HCT116 (cell line): ENCODE measurements around the gene IMPDH1. TPM values are rescaled to one million over a fixed set of nuclear protein-coding genes. Genes with fewer than 3 reads are reported as not detected.

Source experiments
- ATAC-seq: fragments of 200-7000 bp; cut with Tn5 transposase; 2 replicates; pipeline ENCODE4 v1.9.1; 2020; ENCODE audit warnings: mild to moderate bottlenecking, moderate library complexity
- BruUV-seq: library from RNA; stranded (reverse); fragments of 400-500 nt; replicated peaks from 2 replicates; lab custom pipeline; 2021; lab: Mats Ljungman, UMichigan
- CTCF ChIA-PET: fragments of 300-600 bp; sonication (Branson Sonifier 250); formaldehyde crosslinking; loops from one replicate; lab custom pipeline; 2021; ENCODE audit warnings: antibody characterized with exemption; lab: Charles Lee
- POLR2A ChIA-PET: fragments of 300-600, 350-600 bp; sonication (Branson Sonifier 250); formaldehyde crosslinking; loops from one replicate; lab custom pipeline; 2021; ENCODE audit warnings: antibody characterized with exemption; lab: Charles Lee
- RAD21 ChIA-PET, 2 experiments: fragments of 300-600 bp; sonication (Branson Sonifier 250); formaldehyde crosslinking; loops; one replicate each; lab custom pipeline; 2023; ENCODE audit warnings: low total read pairs in 2 of 2; ENCODE audit not compliant: uncharacterized antibody in 2 of 2, unreplicated experiment in 2 of 2, low non-redundant PET in 1 of 2; lab: Charles Lee
- DNase-seq: peaks from one replicate; pipeline ENCODE4 v3.0.0-alpha.2; 2010; ENCODE audit warnings: low read depth, low spot score
- H2AFZ ChIP-seq: fragments of 200-600 bp; shearing (Covaris generic), sonication (generic); 2 replicates; pipeline ENCODE4 v1.6.1; 2017; ENCODE audit warnings: low read depth, mixed run types, mixed read lengths, antibody characterized with exemption, low read length; ENCODE audit not compliant: poor library complexity, severe bottlenecking
- H3K27ac ChIP-seq: 2 replicates; pipeline ENCODE4 v1.5.1; 2012; ENCODE audit warnings: low read depth, low read length
- H3K27me3 ChIP-seq: fragments of 200-600 bp; sonication (generic); 2 replicates; pipeline ENCODE4 v1.6.1; 2016; ENCODE audit warnings: mixed run types, low read length, mixed read lengths; ENCODE audit not compliant: insufficient read depth
- H3K36me3 ChIP-seq, 2 experiments: fragments of 200-500 bp in 1 of 2; fragments of 200-600 bp in 1 of 2; sonication (Bioruptor generic) in 1 of 2; sonication (generic) in 1 of 2; 2 replicates each; pipeline versions ENCODE4 v1.5.1 to v1.6.1; 2014 to 2016; ENCODE audit warnings: low read length in 2 of 2, inconsistent platforms in 1 of 2, mixed read lengths in 1 of 2, mixed run types in 1 of 2; ENCODE audit not compliant: insufficient read depth in 2 of 2, control insufficient read depth in 1 of 2
- H3K4me1 ChIP-seq, 2 experiments: fragments of 200-600 bp in 1 of 2; sonication (generic) in 1 of 2; 2 replicates each; pipeline versions ENCODE4 v1.5.1 to v1.6.1; 2012 to 2017; ENCODE audit warnings: low read length in 2 of 2, inconsistent platforms in 1 of 2, mild to moderate bottlenecking in 1 of 2, mixed read lengths in 1 of 2, mixed run types in 1 of 2, moderate library complexity in 1 of 2; ENCODE audit not compliant: insufficient read depth in 2 of 2, control insufficient read depth in 1 of 2
- H3K4me2 ChIP-seq: fragments of 200-600 bp; sonication (generic); 2 replicates; pipeline ENCODE4 v1.6.1; 2017; ENCODE audit warnings: mixed run types, low read length, mixed read lengths
- H3K4me3 ChIP-seq, 2 experiments: fragments of 200-600 bp in 1 of 2; sonication (generic) in 1 of 2; replicated peaks in 1 of 2; 2 replicates each; pipeline ENCODE4 v1.5.1; 2011 to 2016; ENCODE audit warnings: low read length in 2 of 2, control low read depth in 1 of 2, low read depth in 1 of 2, mild to moderate bottlenecking in 1 of 2, mixed read lengths in 1 of 2, mixed run types in 1 of 2
- H3K79me2 ChIP-seq: fragments of 200-600 bp; sonication (generic); 2 replicates; pipeline ENCODE4 v1.6.1; 2017; ENCODE audit warnings: mild to moderate bottlenecking, mixed run types, low read length, moderate library complexity, mixed read lengths; ENCODE audit not compliant: insufficient read depth
- H3K9ac ChIP-seq: fragments of 200-600 bp; sonication (generic); 2 replicates; pipeline ENCODE4 v1.6.1; 2016; ENCODE audit warnings: low read length, mixed read lengths
- H3K9me2 ChIP-seq: fragments of 200-600 bp; sonication (generic), shearing (Covaris generic); 2 replicates; pipeline ENCODE4 v1.6.1; 2017; ENCODE audit warnings: mixed run types, mild to moderate bottlenecking, moderate library complexity; ENCODE audit not compliant: insufficient read depth
- H3K9me3 ChIP-seq, 2 experiments: fragments of 200-500 bp in 1 of 2; fragments of 200-600 bp in 1 of 2; sonication (Bioruptor generic) in 1 of 2; sonication (generic) in 1 of 2; 2 replicates each; pipeline ENCODE4 v1.6.1; 2014 to 2017; ENCODE audit warnings: low read length in 2 of 2, mixed read lengths in 2 of 2, inconsistent platforms in 1 of 2, low read depth in 1 of 2, mild to moderate bottlenecking in 1 of 2, mixed run types in 1 of 2, moderate library complexity in 1 of 2; ENCODE audit not compliant: control insufficient read depth in 1 of 2, insufficient read depth in 1 of 2
- H4K20me1 ChIP-seq: fragments of 200-600 bp; sonication (generic), shearing (Covaris generic); 2 replicates; pipeline ENCODE4 v1.6.1; 2017; ENCODE audit warnings: mixed run types, mild to moderate bottlenecking, moderate library complexity; ENCODE audit not compliant: insufficient read depth
- CTCF ChIP-seq, 3 experiments: fragments of 200-600 bp in 1 of 3; sonication (generic) in 1 of 3; IDR thresholded peaks in 2 of 3; conservative IDR thresholded peaks in 1 of 3; 2 replicates each; pipeline ENCODE4 v1.5.1; 2012 to 2017; ENCODE audit warnings: low read depth in 2 of 3, low read length in 2 of 3, antibody characterized with exemption in 1 of 3, borderline replicate concordance in 1 of 3, control low read depth in 1 of 3, mild to moderate bottlenecking in 1 of 3, mixed read lengths in 1 of 3, mixed run types in 1 of 3, moderate library complexity in 1 of 3; ENCODE audit not compliant: insufficient read depth in 1 of 3
- RAD21 ChIP-seq: IDR thresholded peaks from 2 replicates; pipeline ENCODE4 v1.6.1; 2012; ENCODE audit warnings: low read depth, mild to moderate bottlenecking
- REST ChIP-seq: IDR thresholded peaks from 2 replicates; pipeline ENCODE4 v1.6.1; 2012; ENCODE audit warnings: low read depth
- intact Hi-C: fragments of 100-400 bp; cut with micrococcal nuclease; formaldehyde crosslinking; loops from 2 replicates; pipeline ENCODE4 v1.10.0; 2022
- total RNA-seq: library from RNA; stranded (reverse); gene quantifications from one replicate; pipeline ENCODE4 v1.2.1, GENCODE V29; 2021; ENCODE audit not compliant: unreplicated experiment

The IMPDH1 gene
- total RNA-seq, 1 experiment from 2014 or later: 98.2 TPM

- intact Hi-C loops: loop anchor here (1.0 to 2.0 kb wide), 3 partner anchors 32 to 783 kb away; no protein-coding TSS in a partner anchor
- Histone ChIP-seq H3K27me3 (no peaks in the 10 kb centered on the region), H3K4me1 (peaks cover 0 to 22% of the 10 kb centered on the region in 2 experiments; a peak in 1 of 4 replicates), H3K4me2 (0 out of 2 replicates have a peak overlapping the region, but pooled peaks have one; percentile 16), H3K79me2 (no peaks in the 10 kb centered on the region), H3K4me3 (no peak overlapping the region), H3K9ac (no peak overlapping the region), H4K20me1 (no peaks in the 10 kb centered on the region), H3K36me3 (no peaks in the 10 kb centered on the region), H2AFZ (peak overlapping the region; percentile 39), H3K9me2 (no peaks in the 10 kb centered on the region), H3K27ac (no peak overlapping the region), H3K9me3 (no peaks in the 10 kb centered on the region)
- TF ChIP-seq RAD21 (peak; percentile 86), CTCF (IDR thresholded peaks at IDR 0.05 in 2 of 3, conservative IDR thresholded peaks at IDR 0.05 in 1 of 3; ENCODE audit: borderline replicate concordance in 1 of 3, insufficient read depth in 1 of 3, low read depth in 2 of 3, low read length in 2 of 3) (peak; percentile 48 to 78 (median 72); a peak in 5 of 6 replicates), REST (no peak)
- DNase-seq (peak; percentile 36), ATAC-seq (peak; percentile 73)
- ChIA-PET RAD21 (interaction anchor here (0.6 to 1.7 kb wide), 8 partner anchors 28 to 457 kb away, joined by 3 to 14 read pairs (median 4); partner anchors contain the start of gene HILPDA (in 1 of the 2)), POLR2A (interaction anchor here (1.1 kb wide), 1 partner anchor 34 kb away, joined by 7 read pairs; no protein-coding TSS in a partner anchor), CTCF (interaction anchor here (0.6 to 5.2 kb wide), 20 partner anchors 8 to 787 kb away, joined by 3 to 114 read pairs (median 8); partner anchors contain the start of genes HILPDA, IMPDH1 and METTL2B)
- BruUV-seq: no TSS peak
Measured at GRCh38 chr7:128427289-128427891, 17.6 kb upstream of the IMPDH1 start.
